WTC11 (cell line): Measurements from ENCODE around the gene SENP5.

Experiments used
- CTCF ChIP-seq: fragments of 200-600 bp; IDR thresholded peaks from 2 replicates; pipeline ENCODE4 v1.8.0; 2022; ENCODE audit warnings: antibody characterized with exemption
- ELF4 ChIP-seq: sonication (generic); formaldehyde crosslinking; IDR thresholded peaks from 2 replicates; pipeline ENCODE4 v1.8.1; 2022; ENCODE audit warnings: low read depth, mild to moderate bottlenecking, moderate library complexity, missing genetic modification reagents
- GABPB1 ChIP-seq: sonication (generic); formaldehyde crosslinking; IDR thresholded peaks from 2 replicates; pipeline ENCODE4 v1.8.1; 2023; ENCODE audit warnings: mild to moderate bottlenecking, missing genetic modification reagents
- NR2C2 ChIP-seq: sonication (generic); formaldehyde crosslinking; IDR thresholded peaks from 2 replicates; pipeline ENCODE4 v1.8.0; 2022; ENCODE audit warnings: mild to moderate bottlenecking, missing genetic modification reagents
- SMAD3 ChIP-seq: sonication (generic); formaldehyde crosslinking; IDR thresholded peaks from 2 replicates; pipeline ENCODE4 v1.8.0; 2022; ENCODE audit warnings: missing genetic modification reagents, mild to moderate bottlenecking, borderline replicate concordance
- SMAD4 ChIP-seq: sonication (generic); formaldehyde crosslinking; IDR thresholded peaks from 2 replicates; pipeline ENCODE4 v1.8.0; 2022; ENCODE audit warnings: mild to moderate bottlenecking, missing genetic modification reagents
- TP53 ChIP-seq: sonication (generic); formaldehyde crosslinking; IDR thresholded peaks from 2 replicates; pipeline ENCODE4 v1.8.1; 2023; ENCODE audit warnings: mild to moderate bottlenecking, missing genetic modification reagents

GRCh38 chr3:196942915-196943277, 75.2 kb downstream of the SENP5 start:
- TF ChIP-seq SMAD3 (CRISPR knock-in tag) (no peak), SMAD4 (CRISPR knock-in tag) (no peak), ELF4 (CRISPR knock-in tag) (no peak), TP53 (no peak), NR2C2 (CRISPR knock-in tag) (no peak), GABPB1 (CRISPR knock-in tag) (no peak), CTCF (no peak)
